SU-DHL-6 (cell line): Measurements from ENCODE around the gene GCNT3.

Source experiments
- H2AFZ ChIP-seq: fragments of 200-600 bp; sonication (generic); 2 replicates; pipeline ENCODE4 v1.6.1; 2014; ENCODE audit warnings: low read depth, mild to moderate bottlenecking, moderate library complexity, mixed read lengths, antibody characterized with exemption, low read length; ENCODE audit not compliant: severe bottlenecking
- H3F3A ChIP-seq: fragments of 200-600 bp; shearing (Covaris generic); 2 replicates; pipeline ENCODE4 v1.6.0; 2016; ENCODE audit warnings: antibody characterized with exemption, mild to moderate bottlenecking; ENCODE audit not compliant: insufficient read depth
- H3K27ac ChIP-seq: fragments of 200-600 bp; sonication (generic); 2 replicates; pipeline ENCODE4 v1.5.1; 2016; ENCODE audit warnings: low read depth, mild to moderate bottlenecking, low read length, moderate library complexity, mixed read lengths
- H3K27me3 ChIP-seq: fragments of 200-600 bp; sonication (generic), shearing (Covaris generic); 2 replicates; pipeline ENCODE4 v1.6.0; 2014; ENCODE audit warnings: mild to moderate bottlenecking, low read length
- H3K36me3 ChIP-seq: fragments of 200-600 bp; sonication (generic); 2 replicates; pipeline ENCODE4 v1.6.1; 2014; ENCODE audit warnings: mild to moderate bottlenecking, low read length, mixed read lengths
- H3K4me2 ChIP-seq: fragments of 300-600, 200-600 bp; shearing (Covaris generic), sonication (generic); 2 replicates; pipeline ENCODE4 v1.6.0; 2014; ENCODE audit warnings: low read length, low read depth, mild to moderate bottlenecking; ENCODE audit not compliant: poor library complexity, severe bottlenecking
- H3K4me3 ChIP-seq: fragments of 200-600 bp; sonication (generic); 2 replicates; pipeline ENCODE4 v1.5.1; 2014; ENCODE audit warnings: antibody characterized with exemption, low read length, mild to moderate bottlenecking, mixed read lengths; ENCODE audit not compliant: insufficient read depth, poor library complexity, severe bottlenecking
- H3K79me2 ChIP-seq: fragments of 200-600 bp; sonication (generic); 2 replicates; pipeline ENCODE4 v1.6.1; 2014; ENCODE audit warnings: mild to moderate bottlenecking, low read length, moderate library complexity; ENCODE audit not compliant: insufficient read depth
- H3K9ac ChIP-seq: fragments of 200-600 bp; sonication (generic); 2 replicates; pipeline ENCODE4 v1.7.0; 2014; ENCODE audit warnings: mild to moderate bottlenecking, low read length
- H3K9me2 ChIP-seq: fragments of 200-600 bp; sonication (generic); replicated peaks from 2 replicates; pipeline ENCODE4 v1.6.1; 2014; ENCODE audit warnings: low read length; ENCODE audit not compliant: insufficient read depth
- H3K9me3 ChIP-seq: fragments of 200-600 bp; sonication (generic); 2 replicates; pipeline ENCODE4 v1.6.1; 2014; ENCODE audit warnings: low read length, mixed read lengths; ENCODE audit not compliant: insufficient read depth
- H4K20me1 ChIP-seq: fragments of 200-600 bp; sonication (generic); 2 replicates; pipeline ENCODE4 v1.6.1; 2014; ENCODE audit warnings: low read depth, mild to moderate bottlenecking, antibody characterized with exemption, low read length, moderate library complexity, mixed read lengths
- CTCF ChIP-seq: fragments of 200-600 bp; sonication (generic); IDR thresholded peaks from one replicate; pipeline ENCODE4 v1.5.1; 2017; ENCODE audit warnings: antibody characterized with exemption, mild to moderate bottlenecking, low read length, moderate library complexity; ENCODE audit not compliant: insufficient read depth, poor library complexity, severe bottlenecking
- EZH2phosphoT487 ChIP-seq: fragments of 200-600 bp; sonication (generic), shearing (Covaris generic); conservative IDR thresholded peaks from 2 replicates; pipeline ENCODE4 v1.6.1; 2018; ENCODE audit warnings: mild to moderate bottlenecking, antibody characterized with exemption, low read length, moderate library complexity, mixed read lengths

GCNT3 gene

GRCh38 chr15:59646277-59646676 is 34.7 kb downstream of the GCNT3 start:
- Histone ChIP-seq H3K27ac (no peak overlapping the region), H3K4me3 (no peak overlapping the region), H3F3A (peaks cover 12% of the 10 kb centered on the region), H3K36me3 (peaks cover 36% of the 10 kb centered on the region; the same call in 1 of the 2 replicates), H3K9me3 (no peaks in the 10 kb centered on the region), H3K9me2 (no peaks in the 10 kb centered on the region), H3K79me2 (no peaks in the 10 kb centered on the region), H3K27me3 (no peaks in the 10 kb centered on the region), H2AFZ (no peak overlapping the region), H3K9ac (no peak overlapping the region), H3K4me2 (no peak overlapping the region), H4K20me1 (peaks cover 3% of the 10 kb centered on the region; the same call in 1 of the 2 replicates)
- no peak for TF ChIP-seq CTCF
- TF ChIP-seq EZH2phosphoT487: no peak

- Histone ChIP-seq H3K4me2 (no peak overlapping the region), H3K27ac (no peak overlapping the region), H3K9ac (no peak overlapping the region), H3K9me2 (no peaks in the 10 kb centered on the region), H3K27me3 (no peaks in the 10 kb centered on the region), H4K20me1 (no peaks in the 10 kb centered on the region; the same call in 1 of the 2 replicates), H3K79me2 (no peaks in the 10 kb centered on the region; the same call in 1 of the 2 replicates), H2AFZ (no peak overlapping the region), H3K9me3 (no peaks in the 10 kb centered on the region), H3K4me3 (no peak overlapping the region), H3K36me3 (peaks cover 36% of the 10 kb centered on the region), H3F3A (peaks cover 7% of the 10 kb centered on the region)
- no peak for TF ChIP-seq CTCF
- TF ChIP-seq EZH2phosphoT487: no peak
Observed at GRCh38 chr15:59647085-59647484, 35.5 kb downstream of the GCNT3 start.

- no peak overlapping the region for H3K4me2 ChIP-seq
- H4K20me1 ChIP-seq: no peaks in the 10 kb centered on the region; the same call in 1 of the 2 replicates
- no peak overlapping the region for H3K9ac ChIP-seq
- H3F3A ChIP-seq: peaks cover 5% of the 10 kb centered on the region; the same call in 1 of the 2 replicates
- H3K9me3 ChIP-seq: no peaks in the 10 kb centered on the region
- no peak overlapping the region for H3K27ac ChIP-seq
- H3K79me2 ChIP-seq: peaks cover 23% of the 10 kb centered on the region
- no peak overlapping the region for H2AFZ ChIP-seq
- TF ChIP-seq CTCF: no peak
- TF ChIP-seq EZH2phosphoT487: no peak
- no peaks in the 10 kb centered on the region for H3K9me2 ChIP-seq
- no peak overlapping the region for H3K4me3 ChIP-seq
- peaks cover 41% of the 10 kb centered on the region for H3K36me3 ChIP-seq
- H3K27me3 ChIP-seq: no peaks in the 10 kb centered on the region
Observed at GRCh38 chr15:59649603-59650002, 38.0 kb downstream of the GCNT3 start.
